GM12872 (cell line): Measurements from ENCODE around the gene ZNF322.

Experiments
- CTCF ChIP-seq: IDR thresholded peaks from 3 replicates; pipeline ENCODE4 v1.5.1; 2011; ENCODE audit warnings: low read depth, mild to moderate bottlenecking, low read length, moderate library complexity; ENCODE audit not compliant: insufficient read depth

ZNF322 gene

DNA sequence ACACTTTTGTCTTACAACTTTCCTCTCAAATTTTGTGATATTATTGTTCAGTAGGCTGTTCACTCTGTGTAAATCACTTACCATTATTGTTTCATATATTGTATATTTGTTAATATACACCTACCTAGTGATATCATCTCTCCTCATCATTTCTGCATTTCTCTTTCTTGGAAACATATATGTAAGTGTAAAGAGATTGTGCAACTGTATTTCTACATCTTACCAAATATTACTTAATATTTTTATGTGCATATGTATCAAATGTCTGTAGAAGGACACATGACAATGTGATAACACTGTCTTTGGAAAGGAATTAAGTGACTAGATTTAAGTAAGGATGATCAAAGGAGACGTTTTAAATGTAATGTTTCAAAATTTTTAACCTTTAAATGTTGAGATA, 30.2 kb downstream of the ZNF322 start:
- no peak for TF ChIP-seq CTCF

DNA sequence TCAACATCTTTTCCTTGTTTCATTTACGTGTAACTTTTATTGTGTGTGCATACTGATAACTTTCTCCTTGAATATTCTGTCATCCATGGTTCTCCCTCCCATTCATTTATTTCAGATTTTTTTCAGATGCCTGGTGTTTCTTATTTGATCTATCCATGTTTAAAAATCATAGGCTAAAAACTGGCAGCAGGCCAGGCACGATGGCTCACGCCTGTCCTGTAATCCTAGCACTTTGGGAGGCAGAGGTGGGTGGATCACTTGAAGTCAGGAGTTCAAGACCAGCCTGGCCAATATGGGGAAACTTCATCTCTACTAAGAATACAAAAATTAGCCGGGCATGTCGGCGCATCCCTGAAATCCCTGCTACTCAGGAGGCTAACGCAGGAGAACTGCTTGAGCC, 31.7 kb downstream of the ZNF322 start:
- TF ChIP-seq CTCF, result no peak

DNA sequence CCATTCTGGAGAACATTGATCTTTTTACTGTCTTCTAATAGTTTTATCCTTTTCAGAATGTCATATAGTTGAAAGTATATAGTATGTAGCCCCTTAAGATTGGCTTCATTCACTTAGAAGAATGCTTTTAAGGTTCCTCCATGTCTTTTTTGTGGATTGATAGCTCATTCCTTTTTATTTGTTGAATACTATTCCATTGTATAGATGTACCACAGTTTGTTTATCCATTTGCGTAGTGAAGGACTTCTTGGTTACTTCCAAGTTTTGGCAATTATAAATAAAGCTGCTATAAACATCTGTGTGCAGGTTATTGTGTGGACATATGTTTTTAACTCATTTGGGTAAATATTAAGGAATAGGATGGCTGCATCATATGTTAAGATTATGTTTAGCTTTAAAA, 35.0 kb downstream of the ZNF322 start:
- no peak for TF ChIP-seq CTCF

- TF ChIP-seq CTCF, result no peak
Measured at GRCh38 chr6:26623339-26623859, 36.1 kb downstream of the ZNF322 start.

- no peak for TF ChIP-seq CTCF
Measured at GRCh38 chr6:26613689-26614683, 45.6 kb downstream of the ZNF322 start.

GRCh38 chr6:26613201-26613600, 46.3 kb downstream of the ZNF322 start:
- no peak for TF ChIP-seq CTCF

DNA sequence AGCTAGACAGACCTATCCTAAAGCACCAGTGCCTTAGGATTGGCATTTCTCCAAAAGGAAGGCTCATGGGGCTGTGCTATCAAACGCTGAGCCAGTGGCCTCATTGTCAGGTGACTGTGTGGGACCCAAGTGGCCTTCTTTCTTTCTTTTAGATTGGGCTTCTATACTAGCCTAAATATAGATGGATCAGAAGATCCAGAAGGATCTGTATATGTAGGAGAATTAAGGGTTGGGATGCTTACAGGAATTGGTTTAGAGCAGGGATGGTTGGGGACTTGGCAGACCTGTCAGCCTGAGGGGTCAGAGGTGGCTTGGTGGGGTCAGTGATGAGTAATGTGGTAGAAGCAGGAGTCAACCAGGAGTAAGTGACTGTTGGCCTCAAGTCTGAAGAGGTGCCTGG, 47.9 kb downstream of the ZNF322 start:
- no peak for TF ChIP-seq CTCF
